Activated naive CD4-positive, alpha-beta T cell treated with anti-CD3 and anti-CD28 coated beads, Interleukin-2, amount 50 U/mL, for 24 hours (primary cell): ENCODE measurements around the gene GTF3A.
A peak's percentile ranks its signal among the peaks of the same experiment; 100 is the strongest.
"Not testable (repeated sequence)": the region's sequence is repeated elsewhere in the genome, so short reads cannot be mapped to it uniquely, and the experiment has no call there.

Experiments
- H3K27ac Mint-ChIP-seq: one replicate; pipeline ENCODE4 v1.8.0; 2021; ENCODE audit warnings: mild to moderate bottlenecking, mixed read lengths
- H3K27me3 Mint-ChIP-seq: one replicate; pipeline ENCODE4 v1.8.0; 2021; ENCODE audit warnings: mixed read lengths
- H3K36me3 Mint-ChIP-seq: one replicate; pipeline ENCODE4 v1.8.0; 2021; ENCODE audit warnings: mixed read lengths
- H3K4me1 Mint-ChIP-seq: one replicate; pipeline ENCODE4 v1.8.0; 2021; ENCODE audit warnings: mixed read lengths
- H3K4me3 Mint-ChIP-seq: one replicate; pipeline ENCODE4 v1.8.0; 2021; ENCODE audit warnings: mild to moderate bottlenecking, mixed read lengths
- H3K9me3 Mint-ChIP-seq: one replicate; pipeline ENCODE4 v1.8.0; 2021; ENCODE audit warnings: mixed read lengths

The GTF3A gene

DNA sequence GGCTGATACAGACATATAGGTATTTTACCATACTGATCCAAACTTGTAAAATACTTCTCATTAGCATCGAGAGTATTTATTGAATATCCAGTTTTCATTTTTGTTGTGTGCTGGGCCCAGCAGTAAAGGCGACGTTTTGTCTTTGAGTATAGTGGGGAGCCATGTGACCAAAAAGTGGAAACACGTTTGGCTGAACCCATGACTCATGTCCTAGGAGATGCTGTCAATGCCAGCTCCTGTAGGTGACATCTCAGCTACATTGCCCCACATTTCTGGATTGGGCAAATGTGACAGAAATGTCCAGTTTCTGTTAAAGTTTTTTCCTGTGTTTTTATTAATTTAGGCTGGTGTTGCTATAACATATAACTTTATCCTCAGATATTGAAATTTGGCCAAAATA, 26.1 kb upstream of the GTF3A start:
- Mint-ChIP-seq H3K27me3 (no peaks in the 10 kb centered on the region), H3K9me3 (no peaks in the 10 kb centered on the region), H3K4me1 (no peaks in the 10 kb centered on the region), H3K36me3 (no peaks in the 10 kb centered on the region), H3K27ac (no peak overlapping the region), H3K4me3 (no peak overlapping the region)

DNA sequence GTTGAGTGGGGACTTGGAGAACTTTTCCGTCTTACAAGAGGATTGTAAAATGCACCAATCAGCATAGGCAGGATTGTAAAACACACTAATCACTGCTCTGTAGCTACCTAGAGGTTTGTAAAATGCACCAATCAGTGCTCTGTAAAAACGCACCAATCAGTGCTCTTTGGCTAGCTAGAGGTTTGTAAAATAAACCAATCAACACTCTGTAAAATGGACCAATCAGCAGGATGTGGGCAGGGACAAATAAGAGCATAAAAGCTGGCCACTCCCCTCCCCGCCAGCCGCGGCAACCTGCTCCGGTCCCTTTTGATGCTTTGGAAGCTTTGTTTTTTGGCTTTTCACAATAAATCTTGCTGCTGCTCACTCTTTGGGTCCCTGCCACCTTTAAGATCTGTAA, 24.0 kb upstream of the GTF3A start:
- H3K4me3 Mint-ChIP-seq, H3K9me3 Mint-ChIP-seq, H3K4me1 Mint-ChIP-seq, H3K27me3 Mint-ChIP-seq, H3K27ac Mint-ChIP-seq, H3K36me3 Mint-ChIP-seq: not testable (repeated sequence)

- H3K4me1 Mint-ChIP-seq: no peaks in the 10 kb centered on the region
- no peaks in the 10 kb centered on the region for H3K36me3 Mint-ChIP-seq
- H3K27ac Mint-ChIP-seq: no peak overlapping the region
- H3K4me3 Mint-ChIP-seq: no peak overlapping the region
- no peaks in the 10 kb centered on the region for H3K27me3 Mint-ChIP-seq
- no peaks in the 10 kb centered on the region for H3K9me3 Mint-ChIP-seq
Measured at GRCh38 chr13:27401210-27401609, 23.2 kb upstream of the GTF3A start.

GRCh38 chr13:27403203-27403678, 21.2 kb upstream of the GTF3A start:
- Mint-ChIP-seq H3K36me3 (no peaks in the 10 kb centered on the region), H3K27me3 (no peaks in the 10 kb centered on the region), H3K9me3 (no peaks in the 10 kb centered on the region), H3K27ac (no peak overlapping the region), H3K4me3 (no peak overlapping the region), H3K4me1 (no peaks in the 10 kb centered on the region)

DNA sequence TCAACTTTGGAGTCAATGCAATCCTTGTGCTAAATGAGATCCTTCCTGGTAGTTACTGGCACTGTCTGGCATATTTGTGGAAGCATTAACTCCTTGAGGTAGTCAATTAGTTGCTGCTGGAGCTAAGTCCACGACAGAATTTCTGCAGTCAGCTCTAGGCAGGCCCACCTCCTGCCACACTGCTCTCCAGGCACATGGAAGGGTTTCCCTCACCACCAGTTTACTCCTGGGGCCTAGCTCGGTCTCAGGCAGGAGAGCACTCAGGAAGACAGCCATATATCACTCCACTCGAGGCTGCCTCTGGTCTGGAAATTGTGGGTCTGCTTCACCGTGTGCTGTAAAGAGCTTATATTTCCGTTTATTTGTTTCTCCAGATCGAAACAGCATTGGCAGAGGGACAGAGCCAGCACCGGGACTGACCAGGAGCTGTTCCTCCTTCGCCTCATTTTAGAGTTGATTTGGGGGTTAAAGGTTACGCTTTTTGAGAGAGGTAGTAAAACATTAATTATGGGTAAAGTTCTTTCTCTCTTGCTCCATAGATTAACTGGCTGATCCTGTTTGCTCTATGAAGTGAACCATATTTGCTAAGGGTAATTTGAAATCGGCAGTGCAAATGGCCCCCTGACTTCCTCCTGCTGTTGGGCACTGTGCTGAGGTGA, 20.6 kb upstream of the GTF3A start:
- no peaks in the 10 kb centered on the region for H3K9me3 Mint-ChIP-seq
- no peaks in the 10 kb centered on the region for H3K4me1 Mint-ChIP-seq
- H3K36me3 Mint-ChIP-seq: no peaks in the 10 kb centered on the region
- no peak overlapping the region for H3K4me3 Mint-ChIP-seq
- no peaks in the 10 kb centered on the region for H3K27me3 Mint-ChIP-seq
- H3K27ac Mint-ChIP-seq: no peak overlapping the region

DNA sequence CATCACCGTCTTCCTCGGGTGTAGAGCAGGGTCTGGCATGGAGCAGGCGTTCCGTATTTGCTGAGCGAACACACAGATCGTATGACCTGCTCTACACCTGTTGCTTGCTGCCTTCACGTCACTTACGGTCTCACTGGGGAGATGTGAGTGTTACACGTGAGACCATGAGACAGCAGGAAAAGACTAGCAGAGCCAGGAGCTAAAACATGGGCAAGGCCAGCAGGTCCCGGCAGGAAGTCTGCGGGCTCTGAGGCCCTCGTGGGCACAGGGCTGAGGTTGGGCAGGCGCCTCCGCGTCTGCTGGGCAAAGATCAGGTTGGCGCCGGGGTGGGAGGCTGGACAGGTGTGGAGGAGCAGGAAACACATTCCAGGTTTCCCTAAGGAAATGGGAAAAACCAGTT, 19.7 kb upstream of the GTF3A start:
- Mint-ChIP-seq H3K27ac (no peak overlapping the region), H3K9me3 (no peaks in the 10 kb centered on the region), H3K4me3 (no peak overlapping the region), H3K4me1 (no peaks in the 10 kb centered on the region), H3K36me3 (no peaks in the 10 kb centered on the region), H3K27me3 (no peaks in the 10 kb centered on the region)

- Mint-ChIP-seq H3K27me3 (no peaks in the 10 kb centered on the region), H3K36me3 (no peaks in the 10 kb centered on the region), H3K4me1 (no peaks in the 10 kb centered on the region), H3K4me3 (no peak overlapping the region), H3K9me3 (no peaks in the 10 kb centered on the region), H3K27ac (no peak overlapping the region)
Measured at GRCh38 chr13:27405546-27406134, 18.8 kb upstream of the GTF3A start.

GRCh38 chr13:27406178-27406939, 18.1 kb upstream of the GTF3A start:
- H3K4me3 Mint-ChIP-seq: no peak overlapping the region
- H3K4me1 Mint-ChIP-seq: no peaks in the 10 kb centered on the region
- H3K27ac Mint-ChIP-seq: no peak overlapping the region
- H3K36me3 Mint-ChIP-seq: no peaks in the 10 kb centered on the region
- no peaks in the 10 kb centered on the region for H3K9me3 Mint-ChIP-seq
- H3K27me3 Mint-ChIP-seq: no peaks in the 10 kb centered on the region

- no peak overlapping the region for H3K4me3 Mint-ChIP-seq
- no peaks in the 10 kb centered on the region for H3K9me3 Mint-ChIP-seq
- peak overlapping the region; percentile 36 for H3K27ac Mint-ChIP-seq
- no peaks in the 10 kb centered on the region for H3K36me3 Mint-ChIP-seq
- H3K4me1 Mint-ChIP-seq: no peaks in the 10 kb centered on the region
- no peaks in the 10 kb centered on the region for H3K27me3 Mint-ChIP-seq
Measured at GRCh38 chr13:27408074-27408473, 16.3 kb upstream of the GTF3A start.

- Mint-ChIP-seq H3K4me1 (no peaks in the 10 kb centered on the region), H3K27ac (no peak overlapping the region), H3K27me3 (no peaks in the 10 kb centered on the region), H3K4me3 (no peak overlapping the region), H3K36me3 (no peaks in the 10 kb centered on the region), H3K9me3 (no peaks in the 10 kb centered on the region)
Measured at GRCh38 chr13:27409013-27409412, 15.4 kb upstream of the GTF3A start.

GRCh38 chr13:27411341-27411740, 13.1 kb upstream of the GTF3A start:
- no peaks in the 10 kb centered on the region for H3K36me3 Mint-ChIP-seq
- no peaks in the 10 kb centered on the region for H3K27me3 Mint-ChIP-seq
- no peaks in the 10 kb centered on the region for H3K9me3 Mint-ChIP-seq
- H3K4me1 Mint-ChIP-seq: no peaks in the 10 kb centered on the region
- no peak overlapping the region for H3K27ac Mint-ChIP-seq
- H3K4me3 Mint-ChIP-seq: no peak overlapping the region

- Mint-ChIP-seq H3K27ac (no peak overlapping the region), H3K4me1 (no peaks in the 10 kb centered on the region), H3K27me3 (no peaks in the 10 kb centered on the region), H3K9me3 (no peaks in the 10 kb centered on the region), H3K36me3 (no peaks in the 10 kb centered on the region), H3K4me3 (no peak overlapping the region)
Measured at GRCh38 chr13:27415116-27415515, 9.3 kb upstream of the GTF3A start.

- H3K36me3 Mint-ChIP-seq: no peaks in the 10 kb centered on the region
- H3K9me3 Mint-ChIP-seq: no peaks in the 10 kb centered on the region
- peaks cover 7% of the 10 kb centered on the region for H3K4me1 Mint-ChIP-seq
- no peaks in the 10 kb centered on the region for H3K27me3 Mint-ChIP-seq
- no peak overlapping the region for H3K27ac Mint-ChIP-seq
- no peak overlapping the region for H3K4me3 Mint-ChIP-seq
Measured at GRCh38 chr13:27419328-27419727, 5.1 kb upstream of the GTF3A start.

DNA sequence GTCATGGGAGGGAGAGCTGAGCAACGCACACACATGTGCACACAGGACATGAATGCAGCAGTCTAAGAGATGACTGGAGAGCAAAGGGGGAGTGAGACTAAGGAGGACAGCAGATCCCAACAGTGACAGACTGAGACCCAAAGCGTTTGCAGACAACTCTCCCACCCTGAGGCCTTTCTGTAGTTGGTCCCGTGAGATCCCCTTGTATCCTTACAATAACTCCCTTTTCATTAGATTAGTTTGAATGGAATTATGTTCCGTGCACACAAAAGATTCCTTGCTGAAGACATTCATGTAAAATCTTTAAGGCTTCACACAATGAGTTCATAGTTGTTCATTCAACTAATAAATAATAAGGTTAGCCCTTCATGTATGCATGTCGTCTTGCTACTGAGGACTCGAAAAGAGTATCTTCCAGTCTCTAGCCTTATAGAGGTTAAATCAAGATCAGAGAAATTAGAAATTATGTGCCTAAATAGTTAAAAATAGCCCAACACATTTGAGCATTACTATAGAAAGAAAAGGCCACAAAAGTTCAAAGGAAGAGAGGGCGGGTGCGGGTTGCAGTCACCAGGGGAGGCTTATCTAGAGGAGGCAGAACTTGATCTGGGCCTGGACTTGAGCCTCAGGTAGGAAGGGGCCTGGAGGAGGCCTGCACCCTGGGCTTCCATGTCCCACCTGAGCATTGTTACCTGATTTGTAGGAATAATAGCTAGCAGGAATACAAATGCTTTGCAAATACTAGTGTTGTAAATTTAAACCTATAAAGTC, 3.1 kb upstream of the GTF3A start:
- Mint-ChIP-seq H3K27me3 (no peaks in the 10 kb centered on the region), H3K4me1 (peaks cover 7% of the 10 kb centered on the region), H3K4me3 (no peak overlapping the region), H3K27ac (peak overlapping the region; percentile 2), H3K9me3 (no peaks in the 10 kb centered on the region), H3K36me3 (peaks cover 6% of the 10 kb centered on the region)

DNA sequence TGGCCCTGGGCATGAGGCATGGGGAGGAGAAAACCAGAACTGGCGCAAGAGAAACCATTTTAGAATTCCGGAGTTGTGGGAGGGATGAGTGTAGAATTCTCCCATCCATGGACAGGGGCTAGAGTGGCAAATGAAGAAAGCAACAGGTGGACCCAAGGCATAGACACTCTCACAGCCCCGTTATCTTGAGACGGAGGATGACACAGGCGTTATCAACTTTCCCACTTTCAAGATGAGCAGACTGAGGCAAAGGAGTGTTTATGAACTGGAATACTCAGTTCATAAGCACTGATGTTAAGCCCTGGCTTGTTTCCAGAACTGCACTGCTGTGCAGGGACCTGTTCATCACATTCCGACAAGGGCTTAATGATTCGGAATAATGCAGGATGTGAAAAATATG, 1.1 kb upstream of the GTF3A start:
- peaks cover 14% of the 10 kb centered on the region for H3K36me3 Mint-ChIP-seq
- H3K4me3 Mint-ChIP-seq: peak overlapping the region; percentile 82
- peak overlapping the region; percentile 31 for H3K27ac Mint-ChIP-seq
- H3K4me1 Mint-ChIP-seq: peaks cover 26% of the 10 kb centered on the region
- H3K9me3 Mint-ChIP-seq: no peaks in the 10 kb centered on the region
- H3K27me3 Mint-ChIP-seq: no peaks in the 10 kb centered on the region
